Superior temporal gyrus (tissue), 1 donor: ENCODE measurements around the gene SLC48A1.
A peak's percentile ranks its signal among the peaks of the same experiment; 100 is the strongest.
"Not testable (repeated sequence)": the region's sequence is repeated elsewhere in the genome, so short reads cannot be mapped to it uniquely, and the experiment has no call there.

Experiments
- DNase-seq: peaks from one replicate; pipeline ENCODE4 v3.0.0-alpha.2; 2016; ENCODE audit errors: extremely low spot score

The SLC48A1 gene

GRCh38 chr12:47791351-47791746, 18.3 kb downstream of the SLC48A1 start:
- DNase-seq = no peak

- DNase-seq = no peak
Observed at GRCh38 chr12:47791874-47792273, 18.8 kb downstream of the SLC48A1 start.

DNA sequence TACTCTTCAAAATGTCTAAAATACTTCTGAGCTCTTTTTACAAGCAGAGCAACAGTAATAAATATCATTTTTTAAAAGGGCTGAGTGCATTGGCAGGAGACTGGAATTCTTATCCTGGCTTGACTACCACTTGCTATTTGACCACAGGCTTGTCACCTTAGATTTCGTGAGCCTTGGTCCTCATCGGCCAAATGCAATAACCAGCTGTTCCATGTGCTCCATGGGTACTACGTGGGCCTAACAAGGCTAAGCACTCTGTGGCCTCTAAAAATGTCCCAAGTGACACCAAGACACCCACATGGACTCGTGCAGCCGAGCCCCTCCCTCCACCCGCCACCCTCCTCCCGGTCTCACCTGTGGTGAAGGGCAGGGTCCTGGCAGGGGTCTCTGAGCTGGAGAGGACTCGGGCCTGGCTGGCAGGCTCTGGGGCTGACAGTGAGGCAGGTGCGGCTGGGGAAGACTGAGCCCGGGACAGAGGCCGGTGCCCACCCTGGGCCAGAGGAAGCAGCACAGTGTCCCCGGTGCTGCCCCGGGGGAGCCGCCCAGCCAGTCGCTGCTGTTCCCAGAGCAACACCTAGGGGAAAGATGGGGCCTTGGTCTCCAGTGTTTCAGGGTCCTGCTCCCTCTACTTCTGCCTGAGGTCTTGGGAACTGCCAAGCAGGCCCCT, 20.1 kb downstream of the SLC48A1 start:
- no peak for DNase-seq

DNA sequence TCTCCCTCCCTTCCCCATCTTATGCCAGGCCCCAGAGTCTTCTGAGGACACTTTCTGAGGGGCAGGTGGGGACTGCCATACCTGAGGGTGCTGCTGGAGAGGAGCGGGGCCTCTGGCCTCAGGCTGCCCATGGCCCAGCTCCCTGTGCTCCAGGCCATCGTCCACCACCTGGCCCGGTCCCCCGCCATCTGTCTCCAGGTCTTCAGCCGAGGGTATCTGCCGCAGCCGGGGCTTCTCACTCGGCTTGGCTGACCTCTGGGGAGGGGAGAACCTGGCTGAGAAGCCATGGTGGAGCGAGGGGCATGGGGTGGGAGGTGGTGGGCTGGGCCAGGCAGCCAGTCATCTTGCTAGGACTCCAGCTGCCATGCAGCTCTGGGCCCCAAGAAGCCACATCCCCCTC, 21.6 kb downstream of the SLC48A1 start:
- no peak for DNase-seq

- no peak for DNase-seq
Observed at GRCh38 chr12:47795121-47795813, 22.2 kb downstream of the SLC48A1 start.

- no peak for DNase-seq
Observed at GRCh38 chr12:47795814-47796411, 22.9 kb downstream of the SLC48A1 start.

- DNase-seq = peak; percentile 52
Observed at GRCh38 chr12:47797441-47797840, 24.4 kb downstream of the SLC48A1 start.

DNA sequence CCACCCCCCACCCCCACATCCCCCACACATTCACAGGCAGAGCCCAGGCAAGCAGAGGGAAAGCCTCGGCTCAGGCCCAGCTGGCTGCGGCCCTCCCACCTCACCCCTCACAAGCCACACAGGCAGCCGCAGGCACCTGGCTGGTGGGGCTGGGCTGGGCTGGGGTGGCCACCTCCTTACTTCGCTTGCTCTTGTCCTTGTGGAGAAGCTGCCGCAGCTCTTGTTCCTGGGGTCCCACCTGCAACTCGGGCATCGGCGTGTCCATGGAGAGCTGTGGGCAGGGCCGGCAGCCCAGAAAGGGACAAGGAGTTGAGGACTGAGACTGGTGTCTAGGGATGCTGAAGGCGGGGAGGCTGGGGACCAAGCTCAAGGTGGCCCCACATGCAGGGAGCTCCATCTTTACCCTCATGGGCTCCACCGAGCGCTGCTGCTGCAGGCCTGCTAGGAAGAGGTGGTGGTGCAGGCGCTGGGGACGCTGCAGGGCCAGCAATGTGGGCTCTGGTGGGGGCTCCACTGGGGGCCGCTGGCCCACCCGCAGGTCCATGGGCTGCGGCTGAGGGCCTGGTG, 25.4 kb downstream of the SLC48A1 start:
- DNase-seq = no peak

GRCh38 chr12:47799357-47799955, 26.4 kb downstream of the SLC48A1 start:
- DNase-seq = peak; percentile 76

GRCh38 chr12:47800582-47800981, 27.5 kb downstream of the SLC48A1 start:
- DNase-seq = peak; percentile 5

GRCh38 chr12:47801170-47801903, 28.3 kb downstream of the SLC48A1 start:
- DNase-seq = peak; percentile 13

- DNase-seq = no peak
Observed at GRCh38 chr12:47801904-47802246, 28.8 kb downstream of the SLC48A1 start.

DNA sequence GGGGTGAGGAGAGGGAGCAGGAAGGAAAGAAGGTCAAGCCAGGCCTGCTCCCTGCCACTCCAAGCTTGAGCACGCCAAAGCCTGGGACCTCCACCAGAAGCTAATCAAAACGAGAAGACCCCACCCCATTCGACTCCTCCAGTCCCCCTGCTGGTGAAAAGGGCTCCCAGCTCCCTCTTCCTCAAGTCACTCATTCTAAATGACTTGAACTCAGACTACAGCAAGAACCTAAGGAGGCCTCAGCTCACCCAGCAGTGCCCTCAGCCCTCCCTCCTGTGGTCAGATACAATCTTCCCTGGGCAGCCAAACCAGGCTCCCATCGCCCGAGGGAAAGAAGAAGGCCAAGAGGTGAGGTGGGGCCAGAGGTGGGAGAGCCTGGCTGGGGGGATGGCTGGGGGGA, 29.3 kb downstream of the SLC48A1 start:
- no peak for DNase-seq

- peak; percentile 1 for DNase-seq
Observed at GRCh38 chr12:47803191-47803875, 30.3 kb downstream of the SLC48A1 start.

DNA sequence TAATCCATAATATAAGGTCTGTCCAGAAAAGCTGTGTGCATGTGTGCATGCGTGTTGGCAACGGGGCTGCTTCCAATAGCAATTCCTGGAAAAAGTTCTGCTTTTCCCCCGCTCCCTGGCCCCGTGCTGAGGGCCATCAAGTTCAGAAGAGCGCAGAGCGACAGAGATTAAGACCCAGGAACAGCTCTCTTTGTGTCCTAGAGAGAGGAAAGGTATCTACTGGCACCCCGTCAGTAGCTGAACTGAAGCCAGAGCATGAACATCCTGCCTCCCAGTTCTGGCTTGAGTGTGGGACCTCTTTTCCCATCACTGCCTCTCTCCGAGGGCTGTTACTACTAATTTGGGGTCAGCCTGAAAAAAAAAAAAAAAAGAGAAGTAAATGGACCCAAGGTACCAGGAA, 31.1 kb downstream of the SLC48A1 start:
- DNase-seq = peak; percentile 2

- peak; percentile 6 for DNase-seq
Observed at GRCh38 chr12:47805417-47805816, 32.4 kb downstream of the SLC48A1 start.

GRCh38 chr12:47807338-47807737, 34.3 kb downstream of the SLC48A1 start:
- DNase-seq = no peak

GRCh38 chr12:47808050-47808449, 35.0 kb downstream of the SLC48A1 start:
- DNase-seq = no peak

DNA sequence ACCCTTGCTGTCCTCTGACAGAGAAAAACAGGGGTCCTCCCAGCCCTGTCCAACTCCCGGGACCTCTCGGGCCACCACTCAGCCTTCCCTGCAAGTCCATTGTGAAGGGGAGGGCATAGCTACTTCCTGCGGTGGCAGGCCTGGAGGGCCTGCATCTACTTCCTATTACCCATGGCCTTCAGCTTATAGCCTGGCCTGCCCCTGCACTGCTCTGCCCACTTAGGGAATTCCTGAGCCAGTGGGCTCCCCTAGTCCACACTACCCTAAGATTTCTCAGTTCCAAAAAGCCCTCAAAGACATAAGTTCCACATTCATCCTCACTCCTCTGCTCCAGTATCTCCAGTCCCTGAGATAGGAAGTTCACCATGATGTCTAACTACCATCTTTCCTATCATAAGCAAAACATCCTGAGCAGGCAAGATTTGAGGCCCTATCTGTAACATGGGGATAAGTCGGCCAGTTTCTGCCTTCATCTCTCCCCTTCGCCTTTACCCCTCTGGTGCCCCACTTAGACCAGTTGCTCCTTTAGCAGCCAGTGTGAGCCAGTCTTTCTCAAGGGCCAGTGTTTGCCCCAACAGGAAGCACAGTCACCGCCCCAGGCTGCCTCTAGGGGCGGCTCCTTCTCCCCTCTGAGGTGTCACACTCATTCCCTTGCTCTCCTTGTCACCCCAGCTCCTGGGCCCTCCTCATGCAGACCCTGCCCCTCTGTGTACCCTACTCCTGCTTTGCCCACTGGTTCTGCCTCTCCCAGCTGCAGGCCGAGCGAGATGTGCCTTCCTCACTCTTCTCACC, 35.7 kb downstream of the SLC48A1 start:
- no peak for DNase-seq

DNA sequence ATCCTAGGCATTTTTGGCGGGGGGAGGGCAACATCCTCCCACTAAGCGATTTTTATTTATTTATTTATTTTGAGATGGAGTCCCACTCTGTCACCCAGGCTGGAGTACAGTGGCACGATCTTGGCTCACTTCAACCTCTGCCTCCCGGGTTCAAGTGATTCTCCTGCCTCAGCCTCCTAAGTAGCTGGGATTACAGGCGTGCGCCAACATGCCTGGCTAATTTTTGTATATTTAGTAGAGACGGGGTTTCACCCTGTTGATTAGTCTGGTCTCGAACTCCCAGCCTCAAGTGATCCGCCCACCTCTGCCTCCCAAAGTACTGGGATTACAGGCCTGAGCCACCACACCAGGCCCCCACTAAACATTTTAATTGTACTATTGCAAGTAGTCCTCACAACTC, 36.5 kb downstream of the SLC48A1 start:
- not testable (repeated sequence) for DNase-seq

GRCh38 chr12:47811072-47811396, 38.0 kb downstream of the SLC48A1 start:
- no peak for DNase-seq
